Vagina (tissue), 2 donors: ENCODE results near the gene FBXL16. TPM values are rescaled to one million over a fixed set of nuclear protein-coding genes. Genes with fewer than 3 reads are reported as not detected.

Experiments
- DNase-seq, 2 donors: peaks; one replicate each; pipeline ENCODE4 v3.0.0-alpha.2; 2017; ENCODE audit errors: extremely low spot score in 2 of 2
- H3K27ac ChIP-seq: fragments of 200-600 bp; sonication (generic); one replicate; pipeline ENCODE4 v1.5.1; 2019
- H3K27me3 ChIP-seq: fragments of 200-600 bp; sonication (generic); one replicate; pipeline ENCODE4 v1.5.1; 2019
- H3K36me3 ChIP-seq, 2 donors: fragments of 200-600 bp; sonication (generic); one replicate each; pipeline ENCODE4 v1.5.1; 2017 to 2019
- H3K4me1 ChIP-seq: fragments of 200-600 bp; sonication (generic); one replicate; pipeline ENCODE4 v1.5.1; 2019
- H3K4me3 ChIP-seq, 2 donors: fragments of 200-600 bp; sonication (generic); 1 replicate in 1 of 2; 2 replicates in 1 of 2; pipeline ENCODE4 v1.5.1; 2016 to 2019
- H3K9me3 ChIP-seq: fragments of 200-600 bp; sonication (generic); one replicate; pipeline ENCODE4 v1.5.1; 2019
- POLR2A ChIP-seq, 2 donors: fragments of 450-650 bp; IDR thresholded peaks; one replicate each; pipeline ENCODE4 v1.6.1; 2017; ENCODE audit warnings: antibody characterized with exemption in 2 of 2, mild to moderate bottlenecking in 2 of 2, moderate library complexity in 2 of 2
- POLR2AphosphoS5 ChIP-seq, 2 donors: sonication (generic); formaldehyde crosslinking; IDR thresholded peaks; one replicate each; pipeline ENCODE4 v1.9.0; 2017; ENCODE audit warnings: antibody characterized with exemption in 2 of 2, mild to moderate bottlenecking in 2 of 2, low read depth in 1 of 2; ENCODE audit not compliant: insufficient read depth in 1 of 2
- intact Hi-C: fragments of 100-400 bp; cut with DNase I; formaldehyde crosslinking; loops from one replicate; pipeline ENCODE4 v1.15.1; 2023
- total RNA-seq: library from RNA; depleted of rRNA; stranded (reverse); fragments of >200 nt; gene quantifications from one replicate; pipeline ENCODE4 v1.2.3, GENCODE V29; 2016
- TF ChIP-seq, protein P1 (sequence below), 3 experiments: fragments of 450-650 bp in 2 of 3; fragments of 200-600 bp in 1 of 3; sonication (generic) in 1 of 3; IDR thresholded peaks; one replicate each; pipeline ENCODE4 v1.5.1; 2017 to 2019; ENCODE audit warnings: antibody characterized with exemption in 3 of 3, mild to moderate bottlenecking in 2 of 3, moderate library complexity in 2 of 3

Gene FBXL16
- total RNA-seq, 1 donor from 2014 or later: 4.4 TPM

DNA sequence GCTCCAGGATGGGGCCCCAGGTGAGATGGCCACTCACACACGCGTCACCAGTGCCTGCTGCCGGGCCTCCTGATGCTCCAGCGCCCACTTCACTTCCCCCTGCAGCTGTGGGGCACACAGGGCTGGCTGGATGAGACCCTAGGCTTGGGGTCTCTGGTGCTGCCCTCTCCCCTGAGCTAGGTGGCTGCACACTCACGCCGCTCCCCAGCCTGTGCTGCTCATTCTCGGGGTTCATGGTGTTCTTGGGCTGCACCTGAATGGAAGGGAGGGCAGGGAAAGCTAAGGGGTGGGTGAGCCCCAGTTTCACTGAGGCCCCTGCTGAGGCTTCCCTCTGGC is 19.4 kb upstream of the FBXL16 start:
- TF ChIP-seq, protein P1, sequence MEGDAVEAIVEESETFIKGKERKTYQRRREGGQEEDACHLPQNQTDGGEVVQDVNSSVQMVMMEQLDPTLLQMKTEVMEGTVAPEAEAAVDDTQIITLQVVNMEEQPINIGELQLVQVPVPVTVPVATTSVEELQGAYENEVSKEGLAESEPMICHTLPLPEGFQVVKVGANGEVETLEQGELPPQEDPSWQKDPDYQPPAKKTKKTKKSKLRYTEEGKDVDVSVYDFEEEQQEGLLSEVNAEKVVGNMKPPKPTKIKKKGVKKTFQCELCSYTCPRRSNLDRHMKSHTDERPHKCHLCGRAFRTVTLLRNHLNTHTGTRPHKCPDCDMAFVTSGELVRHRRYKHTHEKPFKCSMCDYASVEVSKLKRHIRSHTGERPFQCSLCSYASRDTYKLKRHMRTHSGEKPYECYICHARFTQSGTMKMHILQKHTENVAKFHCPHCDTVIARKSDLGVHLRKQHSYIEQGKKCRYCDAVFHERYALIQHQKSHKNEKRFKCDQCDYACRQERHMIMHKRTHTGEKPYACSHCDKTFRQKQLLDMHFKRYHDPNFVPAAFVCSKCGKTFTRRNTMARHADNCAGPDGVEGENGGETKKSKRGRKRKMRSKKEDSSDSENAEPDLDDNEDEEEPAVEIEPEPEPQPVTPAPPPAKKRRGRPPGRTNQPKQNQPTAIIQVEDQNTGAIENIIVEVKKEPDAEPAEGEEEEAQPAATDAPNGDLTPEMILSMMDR (IDR thresholded peaks at IDR 0.05): no peak
- TF ChIP-seq POLR2AphosphoS5 (IDR thresholded peaks at IDR 0.05; ENCODE audit: insufficient read depth in 1 of 2, low read depth in 1 of 2): no peak
- TF ChIP-seq POLR2A (IDR thresholded peaks at IDR 0.05): no peak
- Histone ChIP-seq H3K27ac (no peak overlapping the region), H3K4me1 (peaks cover 56% of the 10 kb centered on the region), H3K27me3 (no peaks in the 10 kb centered on the region), H3K36me3 (no peaks in the 10 kb centered on the region), H3K4me3 (no peak overlapping the region), H3K9me3 (no peaks in the 10 kb centered on the region)
- DNase-seq: no peak
- intact Hi-C loops: no loop called here

DNA sequence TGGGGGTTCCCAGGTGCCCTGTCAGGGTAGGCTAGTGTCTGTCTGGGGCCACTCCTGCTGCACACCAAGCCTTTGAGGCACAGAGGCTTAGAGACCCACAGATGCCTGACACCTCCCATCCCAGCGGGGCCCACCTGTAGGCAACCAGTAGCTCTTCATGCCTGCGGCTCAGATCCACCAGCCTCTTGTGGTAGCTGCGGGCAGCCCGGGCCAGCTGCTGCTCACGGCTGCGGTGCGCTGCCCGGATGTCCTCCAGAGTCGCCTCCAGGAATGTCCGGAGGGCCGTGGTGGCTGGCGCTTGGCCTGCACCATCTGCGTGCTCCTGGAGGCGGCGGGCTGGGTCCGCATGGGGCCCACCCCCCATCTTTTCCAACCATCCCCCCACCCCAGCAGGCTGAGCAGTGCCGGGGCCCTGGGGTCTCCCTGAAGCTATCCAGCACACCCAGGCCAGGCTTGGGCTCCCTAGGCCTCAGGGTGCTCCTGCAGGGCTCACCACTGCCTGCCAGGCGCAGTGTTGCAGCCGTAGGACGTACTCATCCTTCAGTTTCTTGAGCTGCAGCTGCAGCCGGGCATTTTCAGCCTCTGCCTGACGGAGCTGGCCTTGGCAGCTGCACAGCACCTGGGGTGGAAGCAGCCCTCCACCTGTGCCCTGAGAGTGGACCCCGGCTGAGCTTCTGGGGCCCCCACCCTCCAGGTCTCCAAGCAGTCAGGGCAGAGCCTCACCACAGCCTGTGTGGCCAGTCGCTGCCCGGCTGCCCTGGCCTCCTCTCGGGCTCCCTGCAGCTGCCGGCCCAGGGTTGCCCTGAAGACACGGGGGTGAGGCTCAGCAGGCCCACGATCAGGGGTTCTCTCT is 18.8 kb upstream of the FBXL16 start:
- intact Hi-C loops: loop anchor here (5.0 kb wide), 1 partner anchor 63 kb away; the partner anchor contains the start of genes CHTF18 and RPUSD1
- no peak overlapping the region for H3K27ac ChIP-seq
- no peaks in the 10 kb centered on the region for H3K27me3 ChIP-seq
- H3K9me3 ChIP-seq: no peaks in the 10 kb centered on the region
- no peaks in the 10 kb centered on the region for H3K36me3 ChIP-seq
- TF ChIP-seq, protein P1 (IDR thresholded peaks at IDR 0.05): no peak
- TF ChIP-seq POLR2AphosphoS5 (IDR thresholded peaks at IDR 0.05; ENCODE audit: insufficient read depth in 1 of 2, low read depth in 1 of 2): no peak
- TF ChIP-seq POLR2A (IDR thresholded peaks at IDR 0.05): no peak
- DNase-seq: no peak
- no peak overlapping the region for H3K4me3 ChIP-seq
- peaks cover 59% of the 10 kb centered on the region for H3K4me1 ChIP-seq

DNA sequence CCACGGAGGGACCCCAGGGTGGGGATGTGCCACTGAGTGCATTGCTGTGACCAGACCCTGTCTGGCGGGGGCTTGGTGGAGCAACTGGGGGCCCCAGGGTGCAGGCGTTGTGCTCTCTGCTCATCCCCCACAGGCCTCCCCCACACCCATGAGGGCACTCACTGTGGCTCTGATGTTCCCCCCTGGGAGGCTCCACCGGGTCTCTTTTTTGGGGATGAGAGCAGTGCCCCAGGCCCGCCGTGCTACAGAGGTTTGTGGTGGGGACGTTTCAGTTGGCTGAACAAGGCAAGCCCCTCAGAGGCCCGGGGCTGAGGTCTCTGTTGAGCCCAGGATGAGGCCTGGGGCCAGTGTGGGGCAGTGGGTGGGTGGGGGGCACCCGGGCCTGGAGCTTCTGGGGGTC is 18.1 kb upstream of the FBXL16 start:
- H3K9me3 ChIP-seq: no peaks in the 10 kb centered on the region
- H3K4me1 ChIP-seq: peaks cover 53% of the 10 kb centered on the region
- intact Hi-C loops: loop anchor here (5.0 kb wide), 1 partner anchor 64 kb away; the partner anchor contains the start of genes CHTF18 and RPUSD1
- no peak for DNase-seq
- H3K27me3 ChIP-seq: no peaks in the 10 kb centered on the region
- H3K36me3 ChIP-seq: no peaks in the 10 kb centered on the region
- no peak overlapping the region for H3K4me3 ChIP-seq
- TF ChIP-seq, protein P1 (IDR thresholded peaks at IDR 0.05): no peak
- TF ChIP-seq POLR2A (IDR thresholded peaks at IDR 0.05) (no peak), POLR2AphosphoS5 (IDR thresholded peaks at IDR 0.05; ENCODE audit: insufficient read depth in 1 of 2, low read depth in 1 of 2) (no peak)
- no peak overlapping the region for H3K27ac ChIP-seq

DNA sequence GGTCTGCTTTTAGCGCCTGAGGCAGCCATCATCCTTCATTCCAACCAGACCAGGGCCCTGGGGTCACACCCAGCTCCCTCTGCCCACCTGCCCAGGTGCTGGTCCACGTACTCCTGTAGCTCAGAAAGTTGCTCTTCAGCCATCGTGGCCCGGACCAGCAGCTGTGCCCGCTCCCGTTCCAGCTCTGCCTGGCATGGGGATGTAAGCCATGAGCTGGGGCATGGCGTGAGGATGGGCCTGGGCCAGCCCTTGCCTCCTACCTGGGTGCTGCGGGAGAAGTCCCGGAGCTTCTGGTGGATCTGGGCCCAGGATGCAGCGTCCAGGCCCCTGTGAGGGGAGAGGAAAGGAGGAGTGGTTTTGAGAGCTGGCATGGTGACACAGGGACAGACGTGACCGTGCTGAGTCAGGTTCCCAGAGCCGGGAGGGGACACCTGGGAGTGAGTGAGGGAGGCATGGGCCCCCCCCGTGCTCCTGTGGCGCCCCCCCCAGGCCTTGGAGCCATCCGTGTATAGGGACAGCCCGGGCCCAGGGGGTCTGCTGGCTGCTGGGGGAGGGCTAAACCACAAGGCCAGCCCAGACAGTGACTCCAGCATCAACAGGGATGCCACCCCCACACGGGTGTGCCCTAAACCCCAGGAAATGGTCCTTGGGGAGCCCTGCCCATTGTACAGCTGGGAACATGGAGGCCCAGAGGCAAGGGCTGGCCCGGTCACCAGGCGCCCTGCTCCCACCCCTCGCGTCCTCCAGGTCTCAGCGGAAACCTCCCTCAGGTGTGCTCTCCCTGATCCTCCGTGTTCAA is 17.4 kb upstream of the FBXL16 start:
- DNase-seq: no peak
- Histone ChIP-seq H3K27me3 (no peaks in the 10 kb centered on the region), H3K36me3 (no peaks in the 10 kb centered on the region), H3K4me3 (no peak overlapping the region), H3K27ac (no peak overlapping the region), H3K4me1 (peaks cover 47% of the 10 kb centered on the region), H3K9me3 (no peaks in the 10 kb centered on the region)
- intact Hi-C loops: loop anchor here (5.0 kb wide), 1 partner anchor 64 kb away; the partner anchor contains the start of genes CHTF18 and RPUSD1
- TF ChIP-seq, protein P1 (IDR thresholded peaks at IDR 0.05): no peak
- TF ChIP-seq POLR2AphosphoS5 (IDR thresholded peaks at IDR 0.05; ENCODE audit: insufficient read depth in 1 of 2, low read depth in 1 of 2) (no peak), POLR2A (IDR thresholded peaks at IDR 0.05) (no peak)
